GM23248 (cell line): Measurements from ENCODE around the gene DHX58. TPM values are rescaled to one million over a fixed set of nuclear protein-coding genes. Genes with fewer than 3 reads are reported as not detected.
A peak's percentile ranks its signal among the peaks of the same experiment; 100 is the strongest.

ENCODE experiments used
- DNase-seq: peaks from one replicate; pipeline ENCODE4 v3.0.0-alpha.2; 2015
- H2AFZ ChIP-seq: fragments of 200-600 bp; sonication (generic); 2 replicates; pipeline ENCODE4 v1.6.1; 2016; ENCODE audit warnings: antibody characterized with exemption
- H3F3A ChIP-seq: fragments of 200-600 bp; sonication (generic); 2 replicates; pipeline ENCODE4 v1.6.1; 2016; ENCODE audit warnings: mild to moderate bottlenecking, antibody characterized with exemption, mixed run types; ENCODE audit not compliant: insufficient read depth
- H3K27ac ChIP-seq: fragments of 200-600 bp; sonication (generic); 2 replicates; pipeline ENCODE4 v1.5.1; 2016; ENCODE audit warnings: mild to moderate bottlenecking
- H3K27me3 ChIP-seq: fragments of 200-600 bp; sonication (generic); replicated peaks from 2 replicates; pipeline ENCODE4 v1.6.1; 2016; ENCODE audit warnings: mild to moderate bottlenecking; ENCODE audit not compliant: insufficient read depth
- H3K36me3 ChIP-seq: fragments of 200-600 bp; sonication (generic); 2 replicates; pipeline ENCODE4 v1.6.1; 2016; ENCODE audit warnings: low read depth, mild to moderate bottlenecking
- H3K4me1 ChIP-seq: fragments of 200-600 bp; sonication (generic); 2 replicates; pipeline ENCODE4 v1.6.1; 2016; ENCODE audit warnings: mild to moderate bottlenecking; ENCODE audit not compliant: insufficient read depth
- H3K4me2 ChIP-seq: fragments of 200-600 bp; sonication (generic); one replicate; pipeline ENCODE4 v1.6.1; 2016; ENCODE audit warnings: mild to moderate bottlenecking; ENCODE audit not compliant: unreplicated experiment
- H3K4me3 ChIP-seq: fragments of 200-600 bp; sonication (generic); 2 replicates; pipeline ENCODE4 v1.5.1; 2016; ENCODE audit warnings: mild to moderate bottlenecking
- H3K79me2 ChIP-seq: fragments of 200-600 bp; sonication (generic); 2 replicates; pipeline ENCODE4 v1.6.1; 2016; ENCODE audit warnings: mild to moderate bottlenecking; ENCODE audit not compliant: insufficient read depth
- H3K9ac ChIP-seq: fragments of 200-600 bp; sonication (generic); 2 replicates; pipeline ENCODE4 v1.6.1; 2016; ENCODE audit warnings: mild to moderate bottlenecking
- H3K9me2 ChIP-seq: fragments of 200-600 bp; sonication (generic); 2 replicates; pipeline ENCODE4 v1.6.1; 2016; ENCODE audit warnings: mixed run types, mild to moderate bottlenecking, moderate library complexity; ENCODE audit not compliant: insufficient read depth
- H3K9me3 ChIP-seq: fragments of 200-600 bp; sonication (generic); one replicate; pipeline ENCODE4 v1.6.1; 2017; ENCODE audit warnings: low read depth
- H4K20me1 ChIP-seq: fragments of 200-600 bp; sonication (generic); 2 replicates; pipeline ENCODE4 v1.6.0; 2016; ENCODE audit not compliant: insufficient read depth
- EZH2 ChIP-seq: fragments of 200-600 bp; sonication (generic); IDR thresholded peaks from 2 replicates; pipeline ENCODE4 v1.6.1; 2018; ENCODE audit warnings: antibody characterized with exemption, mild to moderate bottlenecking; ENCODE audit not compliant: insufficient read depth, poor library complexity, severe bottlenecking
- EZH2phosphoT487 ChIP-seq: fragments of 200-600 bp; sonication (generic); IDR thresholded peaks from 2 replicates; pipeline ENCODE4 v1.6.1; 2018; ENCODE audit warnings: antibody characterized with exemption, moderate library complexity, mild to moderate bottlenecking, low read depth; ENCODE audit not compliant: insufficient read depth
- WGBS, 2 experiments: methylation state at CpG; one replicate each; pipeline ENCODE4 v1.1.6; 2015 to 2017; ENCODE audit warnings: low lambda C conversion rate in 2 of 2, low coverage in 1 of 2; ENCODE audit errors: missing lambda C conversion rate in 2 of 2; 5-methylcytosine and 5-hydroxymethylcytosine counted together
- in situ Hi-C: fragments of 300-500 bp; cut with MboI; formaldehyde crosslinking; loops from 2 replicates; pipeline ENCODE4 v1.15.0; 2020
- polyA plus RNA-seq: library from polyadenylated mRNA; unstranded; fragments of >200 nt; fragmentation: Nextera tagmentation; extraction: Ambion mirVana; gene quantifications from 2 replicates; pipeline ENCODE4 v1.2.1, GENCODE V29; 2016
- total RNA-seq: library from RNA; depleted of rRNA; stranded (reverse); fragments of >200 nt; shearing (Covaris generic); gene quantifications from 2 replicates; pipeline ENCODE4 v1.2.3, GENCODE V29; 2014

DHX58 gene
- total and polyA plus RNA-seq, 2 experiments from 2014 or later, result 2.0 to 2.5 TPM

GRCh38 chr17:42106009-42106408 is 6.5 kb downstream of the DHX58 start:
- Histone ChIP-seq H3K79me2 (no peaks in the 10 kb centered on the region), H3K9ac (no peak overlapping the region), H3K9me2 (no peaks in the 10 kb centered on the region), H3K4me1 (no peaks in the 10 kb centered on the region), H4K20me1 (no peaks in the 10 kb centered on the region), H3K27ac (no peak overlapping the region), H3K9me3 (no peaks in the 10 kb centered on the region), H3K4me2 (no peak overlapping the region), H2AFZ (no peak overlapping the region), H3K27me3 (no peaks in the 10 kb centered on the region), H3F3A (no peaks in the 10 kb centered on the region), H3K4me3 (no peak overlapping the region), H3K36me3 (no peaks in the 10 kb centered on the region)
- TF ChIP-seq EZH2, result no peak
- in situ Hi-C loops, result no loop called here
- DNase-seq, result no peak
- WGBS, 2 experiments, result 100% methylated on average over 1 to 2 of the region's 2 CpGs

- in situ Hi-C loops, result no loop called here
- Histone ChIP-seq H3F3A (no peaks in the 10 kb centered on the region), H3K27ac (no peak overlapping the region), H3K9me2 (no peaks in the 10 kb centered on the region), H3K4me2 (no peak overlapping the region), H2AFZ (no peak overlapping the region), H3K4me1 (no peaks in the 10 kb centered on the region), H3K36me3 (no peaks in the 10 kb centered on the region), H4K20me1 (no peaks in the 10 kb centered on the region), H3K4me3 (no peak overlapping the region), H3K9ac (no peak overlapping the region), H3K27me3 (no peaks in the 10 kb centered on the region), H3K79me2 (no peaks in the 10 kb centered on the region), H3K9me3 (no peaks in the 10 kb centered on the region)
- no peak for DNase-seq
- WGBS, 2 experiments, result 73 to 74% methylated on average over 3 of the region's 3 CpGs
- TF ChIP-seq EZH2, result no peak
- no peak for TF ChIP-seq EZH2phosphoT487
Measured at GRCh38 chr17:42104264-42104663, 8.2 kb downstream of the DHX58 start.

- Histone ChIP-seq H3K4me1 (no peaks in the 10 kb centered on the region), H2AFZ (no peak overlapping the region), H3K4me2 (no peak overlapping the region), H3K27me3 (no peaks in the 10 kb centered on the region), H3F3A (no peaks in the 10 kb centered on the region), H3K36me3 (no peaks in the 10 kb centered on the region), H3K27ac (no peak overlapping the region), H3K9me2 (no peaks in the 10 kb centered on the region), H3K9me3 (no peaks in the 10 kb centered on the region), H4K20me1 (no peaks in the 10 kb centered on the region), H3K79me2 (no peaks in the 10 kb centered on the region), H3K9ac (no peak overlapping the region), H3K4me3 (no peak overlapping the region)
- in situ Hi-C loops, result no loop called here
- DNase-seq, result no peak
- 73 to 75% methylated on average over 11 of the region's 11 CpGs for WGBS, 2 experiments
- TF ChIP-seq EZH2 (no peak), EZH2phosphoT487 (no peak)
Measured at GRCh38 chr17:42103221-42103954, 9.1 kb downstream of the DHX58 start.

GRCh38 chr17:42101513-42102292 is 10.8 kb downstream of the DHX58 start:
- peak; percentile 81 for DNase-seq
- no peaks in the 10 kb centered on the region for H3F3A ChIP-seq
- H2AFZ ChIP-seq, result no peak overlapping the region
- no peaks in the 10 kb centered on the region for H3K79me2 ChIP-seq
- H3K4me1 ChIP-seq, result no peaks in the 10 kb centered on the region
- 15 to 17% methylated on average over 14 of the region's 14 CpGs for WGBS, 2 experiments
- H3K4me2 ChIP-seq, result peak overlapping the region; percentile 32
- H3K9me3 ChIP-seq, result no peaks in the 10 kb centered on the region
- in situ Hi-C loops, result no loop called here
- no peak for TF ChIP-seq EZH2
- no peak for TF ChIP-seq EZH2phosphoT487
- H4K20me1 ChIP-seq, result no peaks in the 10 kb centered on the region
- H3K27ac ChIP-seq, result no peak overlapping the region
- peak overlapping the region; percentile 5; the same call in 1 of the 2 replicates for H3K9ac ChIP-seq
- no peaks in the 10 kb centered on the region for H3K36me3 ChIP-seq
- peaks cover 13% of the 10 kb centered on the region for H3K27me3 ChIP-seq
- H3K4me3 ChIP-seq, result no peak overlapping the region
- no peaks in the 10 kb centered on the region for H3K9me2 ChIP-seq
